Uterus (tissue), 2 donors: ENCODE results near the gene GZMM.

Experiments
- POLR2A ChIP-seq, 2 donors: fragments of 450-650 bp; IDR thresholded peaks; one replicate each; pipeline ENCODE4 v1.6.1; 2016; ENCODE audit warnings: antibody characterized with exemption in 2 of 2, mild to moderate bottlenecking in 1 of 2, moderate library complexity in 1 of 2
- TF ChIP-seq, protein P1 (sequence below), 4 experiments: fragments of 200-600 bp in 2 of 4; fragments of 450-650 bp in 2 of 4; sonication (generic) in 2 of 4; IDR thresholded peaks; one replicate each; pipeline ENCODE4 v1.5.1; 2016 to 2019; ENCODE audit warnings: antibody characterized with exemption in 4 of 4, mild to moderate bottlenecking in 2 of 4, moderate library complexity in 1 of 4

GRCh38 chr19:524062-524674, 19.7 kb upstream of the GZMM start:
- TF ChIP-seq, protein P1, sequence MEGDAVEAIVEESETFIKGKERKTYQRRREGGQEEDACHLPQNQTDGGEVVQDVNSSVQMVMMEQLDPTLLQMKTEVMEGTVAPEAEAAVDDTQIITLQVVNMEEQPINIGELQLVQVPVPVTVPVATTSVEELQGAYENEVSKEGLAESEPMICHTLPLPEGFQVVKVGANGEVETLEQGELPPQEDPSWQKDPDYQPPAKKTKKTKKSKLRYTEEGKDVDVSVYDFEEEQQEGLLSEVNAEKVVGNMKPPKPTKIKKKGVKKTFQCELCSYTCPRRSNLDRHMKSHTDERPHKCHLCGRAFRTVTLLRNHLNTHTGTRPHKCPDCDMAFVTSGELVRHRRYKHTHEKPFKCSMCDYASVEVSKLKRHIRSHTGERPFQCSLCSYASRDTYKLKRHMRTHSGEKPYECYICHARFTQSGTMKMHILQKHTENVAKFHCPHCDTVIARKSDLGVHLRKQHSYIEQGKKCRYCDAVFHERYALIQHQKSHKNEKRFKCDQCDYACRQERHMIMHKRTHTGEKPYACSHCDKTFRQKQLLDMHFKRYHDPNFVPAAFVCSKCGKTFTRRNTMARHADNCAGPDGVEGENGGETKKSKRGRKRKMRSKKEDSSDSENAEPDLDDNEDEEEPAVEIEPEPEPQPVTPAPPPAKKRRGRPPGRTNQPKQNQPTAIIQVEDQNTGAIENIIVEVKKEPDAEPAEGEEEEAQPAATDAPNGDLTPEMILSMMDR (IDR thresholded peaks at IDR 0.05) = no peak
- no peak for TF ChIP-seq POLR2A (IDR thresholded peaks at IDR 0.05)
